ENCODE results near the gene TMEM26. TPM values are rescaled to one million over a fixed set of nuclear protein-coding genes. Genes with fewer than 3 reads are reported as not detected.

The TMEM26 gene
- total and polyA plus RNA-seq, 2 of the 8 experiments (the other 6 are each of a cell fraction or from before 2014, with no cell fraction given), result 1.6 to 2.8 TPM

DNA sequence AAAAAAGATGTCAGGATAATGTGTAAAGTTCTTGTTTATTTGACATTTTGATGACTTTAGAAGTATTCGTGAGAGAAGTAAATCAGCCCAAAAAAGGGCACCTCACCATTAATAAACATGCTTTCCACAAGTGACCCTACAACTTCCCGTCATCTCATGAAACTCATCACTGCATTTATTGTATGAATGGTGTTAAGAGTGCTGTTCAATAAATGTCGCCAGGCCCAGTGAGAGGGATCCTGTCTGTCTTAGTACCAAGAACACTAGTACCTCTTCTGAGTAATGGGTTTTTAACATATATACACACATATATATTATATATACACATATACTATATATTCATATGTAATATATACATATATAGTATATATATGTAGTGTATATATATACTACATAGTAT, 61.9 kb downstream of the TMEM26 start (continued):
- TF ChIP-seq, protein P1, sequence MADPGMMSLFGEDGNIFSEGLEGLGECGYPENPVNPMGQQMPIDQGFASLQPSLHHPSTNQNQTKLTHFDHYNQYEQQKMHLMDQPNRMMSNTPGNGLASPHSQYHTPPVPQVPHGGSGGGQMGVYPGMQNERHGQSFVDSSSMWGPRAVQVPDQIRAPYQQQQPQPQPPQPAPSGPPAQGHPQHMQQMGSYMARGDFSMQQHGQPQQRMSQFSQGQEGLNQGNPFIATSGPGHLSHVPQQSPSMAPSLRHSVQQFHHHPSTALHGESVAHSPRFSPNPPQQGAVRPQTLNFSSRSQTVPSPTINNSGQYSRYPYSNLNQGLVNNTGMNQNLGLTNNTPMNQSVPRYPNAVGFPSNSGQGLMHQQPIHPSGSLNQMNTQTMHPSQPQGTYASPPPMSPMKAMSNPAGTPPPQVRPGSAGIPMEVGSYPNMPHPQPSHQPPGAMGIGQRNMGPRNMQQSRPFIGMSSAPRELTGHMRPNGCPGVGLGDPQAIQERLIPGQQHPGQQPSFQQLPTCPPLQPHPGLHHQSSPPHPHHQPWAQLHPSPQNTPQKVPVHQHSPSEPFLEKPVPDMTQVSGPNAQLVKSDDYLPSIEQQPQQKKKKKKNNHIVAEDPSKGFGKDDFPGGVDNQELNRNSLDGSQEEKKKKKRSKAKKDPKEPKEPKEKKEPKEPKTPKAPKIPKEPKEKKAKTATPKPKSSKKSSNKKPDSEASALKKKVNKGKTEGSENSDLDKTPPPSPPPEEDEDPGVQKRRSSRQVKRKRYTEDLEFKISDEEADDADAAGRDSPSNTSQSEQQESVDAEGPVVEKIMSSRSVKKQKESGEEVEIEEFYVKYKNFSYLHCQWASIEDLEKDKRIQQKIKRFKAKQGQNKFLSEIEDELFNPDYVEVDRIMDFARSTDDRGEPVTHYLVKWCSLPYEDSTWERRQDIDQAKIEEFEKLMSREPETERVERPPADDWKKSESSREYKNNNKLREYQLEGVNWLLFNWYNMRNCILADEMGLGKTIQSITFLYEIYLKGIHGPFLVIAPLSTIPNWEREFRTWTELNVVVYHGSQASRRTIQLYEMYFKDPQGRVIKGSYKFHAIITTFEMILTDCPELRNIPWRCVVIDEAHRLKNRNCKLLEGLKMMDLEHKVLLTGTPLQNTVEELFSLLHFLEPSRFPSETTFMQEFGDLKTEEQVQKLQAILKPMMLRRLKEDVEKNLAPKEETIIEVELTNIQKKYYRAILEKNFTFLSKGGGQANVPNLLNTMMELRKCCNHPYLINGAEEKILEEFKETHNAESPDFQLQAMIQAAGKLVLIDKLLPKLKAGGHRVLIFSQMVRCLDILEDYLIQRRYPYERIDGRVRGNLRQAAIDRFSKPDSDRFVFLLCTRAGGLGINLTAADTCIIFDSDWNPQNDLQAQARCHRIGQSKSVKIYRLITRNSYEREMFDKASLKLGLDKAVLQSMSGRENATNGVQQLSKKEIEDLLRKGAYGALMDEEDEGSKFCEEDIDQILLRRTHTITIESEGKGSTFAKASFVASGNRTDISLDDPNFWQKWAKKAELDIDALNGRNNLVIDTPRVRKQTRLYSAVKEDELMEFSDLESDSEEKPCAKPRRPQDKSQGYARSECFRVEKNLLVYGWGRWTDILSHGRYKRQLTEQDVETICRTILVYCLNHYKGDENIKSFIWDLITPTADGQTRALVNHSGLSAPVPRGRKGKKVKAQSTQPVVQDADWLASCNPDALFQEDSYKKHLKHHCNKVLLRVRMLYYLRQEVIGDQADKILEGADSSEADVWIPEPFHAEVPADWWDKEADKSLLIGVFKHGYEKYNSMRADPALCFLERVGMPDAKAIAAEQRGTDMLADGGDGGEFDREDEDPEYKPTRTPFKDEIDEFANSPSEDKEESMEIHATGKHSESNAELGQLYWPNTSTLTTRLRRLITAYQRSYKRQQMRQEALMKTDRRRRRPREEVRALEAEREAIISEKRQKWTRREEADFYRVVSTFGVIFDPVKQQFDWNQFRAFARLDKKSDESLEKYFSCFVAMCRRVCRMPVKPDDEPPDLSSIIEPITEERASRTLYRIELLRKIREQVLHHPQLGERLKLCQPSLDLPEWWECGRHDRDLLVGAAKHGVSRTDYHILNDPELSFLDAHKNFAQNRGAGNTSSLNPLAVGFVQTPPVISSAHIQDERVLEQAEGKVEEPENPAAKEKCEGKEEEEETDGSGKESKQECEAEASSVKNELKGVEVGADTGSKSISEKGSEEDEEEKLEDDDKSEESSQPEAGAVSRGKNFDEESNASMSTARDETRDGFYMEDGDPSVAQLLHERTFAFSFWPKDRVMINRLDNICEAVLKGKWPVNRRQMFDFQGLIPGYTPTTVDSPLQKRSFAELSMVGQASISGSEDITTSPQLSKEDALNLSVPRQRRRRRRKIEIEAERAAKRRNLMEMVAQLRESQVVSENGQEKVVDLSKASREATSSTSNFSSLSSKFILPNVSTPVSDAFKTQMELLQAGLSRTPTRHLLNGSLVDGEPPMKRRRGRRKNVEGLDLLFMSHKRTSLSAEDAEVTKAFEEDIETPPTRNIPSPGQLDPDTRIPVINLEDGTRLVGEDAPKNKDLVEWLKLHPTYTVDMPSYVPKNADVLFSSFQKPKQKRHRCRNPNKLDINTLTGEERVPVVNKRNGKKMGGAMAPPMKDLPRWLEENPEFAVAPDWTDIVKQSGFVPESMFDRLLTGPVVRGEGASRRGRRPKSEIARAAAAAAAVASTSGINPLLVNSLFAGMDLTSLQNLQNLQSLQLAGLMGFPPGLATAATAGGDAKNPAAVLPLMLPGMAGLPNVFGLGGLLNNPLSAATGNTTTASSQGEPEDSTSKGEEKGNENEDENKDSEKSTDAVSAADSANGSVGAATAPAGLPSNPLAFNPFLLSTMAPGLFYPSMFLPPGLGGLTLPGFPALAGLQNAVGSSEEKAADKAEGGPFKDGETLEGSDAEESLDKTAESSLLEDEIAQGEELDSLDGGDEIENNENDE (IDR thresholded peaks at IDR 0.05; ENCODE audit: insufficient replicate concordance, low read length), result no peak
- TF ChIP-seq EGR1 (IDR thresholded peaks at IDR 0.05; ENCODE audit: borderline replicate concordance, low read depth, low read length) (no peak), HDAC2 (IDR thresholded peaks at IDR 0.05; ENCODE audit: borderline replicate concordance in 1 of 2, low read depth in 2 of 2, low read length in 2 of 2) (no peak)
- TF ChIP-seq, protein P2, sequence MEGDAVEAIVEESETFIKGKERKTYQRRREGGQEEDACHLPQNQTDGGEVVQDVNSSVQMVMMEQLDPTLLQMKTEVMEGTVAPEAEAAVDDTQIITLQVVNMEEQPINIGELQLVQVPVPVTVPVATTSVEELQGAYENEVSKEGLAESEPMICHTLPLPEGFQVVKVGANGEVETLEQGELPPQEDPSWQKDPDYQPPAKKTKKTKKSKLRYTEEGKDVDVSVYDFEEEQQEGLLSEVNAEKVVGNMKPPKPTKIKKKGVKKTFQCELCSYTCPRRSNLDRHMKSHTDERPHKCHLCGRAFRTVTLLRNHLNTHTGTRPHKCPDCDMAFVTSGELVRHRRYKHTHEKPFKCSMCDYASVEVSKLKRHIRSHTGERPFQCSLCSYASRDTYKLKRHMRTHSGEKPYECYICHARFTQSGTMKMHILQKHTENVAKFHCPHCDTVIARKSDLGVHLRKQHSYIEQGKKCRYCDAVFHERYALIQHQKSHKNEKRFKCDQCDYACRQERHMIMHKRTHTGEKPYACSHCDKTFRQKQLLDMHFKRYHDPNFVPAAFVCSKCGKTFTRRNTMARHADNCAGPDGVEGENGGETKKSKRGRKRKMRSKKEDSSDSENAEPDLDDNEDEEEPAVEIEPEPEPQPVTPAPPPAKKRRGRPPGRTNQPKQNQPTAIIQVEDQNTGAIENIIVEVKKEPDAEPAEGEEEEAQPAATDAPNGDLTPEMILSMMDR (IDR thresholded peaks at IDR 0.05; ENCODE audit: control extremely low read depth in 1 of 3, insufficient read depth in 1 of 3, low read depth in 1 of 3, low read length in 3 of 3), result no peak
